Diencephalon (tissue), 1 donor: Measurements from ENCODE around the gene MARCHF7. TPM values are rescaled to one million over a fixed set of nuclear protein-coding genes. Genes with fewer than 3 reads are reported as not detected.

Experiments used
- total RNA-seq: library from RNA; depleted of rRNA; stranded (reverse); fragments of >200 nt; gene quantifications from one replicate; pipeline ENCODE4 v1.2.3, GENCODE V29; 2014

Gene MARCHF7, protein sequence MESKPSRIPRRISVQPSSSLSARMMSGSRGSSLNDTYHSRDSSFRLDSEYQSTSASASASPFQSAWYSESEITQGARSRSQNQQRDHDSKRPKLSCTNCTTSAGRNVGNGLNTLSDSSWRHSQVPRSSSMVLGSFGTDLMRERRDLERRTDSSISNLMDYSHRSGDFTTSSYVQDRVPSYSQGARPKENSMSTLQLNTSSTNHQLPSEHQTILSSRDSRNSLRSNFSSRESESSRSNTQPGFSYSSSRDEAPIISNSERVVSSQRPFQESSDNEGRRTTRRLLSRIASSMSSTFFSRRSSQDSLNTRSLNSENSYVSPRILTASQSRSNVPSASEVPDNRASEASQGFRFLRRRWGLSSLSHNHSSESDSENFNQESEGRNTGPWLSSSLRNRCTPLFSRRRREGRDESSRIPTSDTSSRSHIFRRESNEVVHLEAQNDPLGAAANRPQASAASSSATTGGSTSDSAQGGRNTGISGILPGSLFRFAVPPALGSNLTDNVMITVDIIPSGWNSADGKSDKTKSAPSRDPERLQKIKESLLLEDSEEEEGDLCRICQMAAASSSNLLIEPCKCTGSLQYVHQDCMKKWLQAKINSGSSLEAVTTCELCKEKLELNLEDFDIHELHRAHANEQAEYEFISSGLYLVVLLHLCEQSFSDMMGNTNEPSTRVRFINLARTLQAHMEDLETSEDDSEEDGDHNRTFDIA
- 134 TPM for total RNA-seq

DNA sequence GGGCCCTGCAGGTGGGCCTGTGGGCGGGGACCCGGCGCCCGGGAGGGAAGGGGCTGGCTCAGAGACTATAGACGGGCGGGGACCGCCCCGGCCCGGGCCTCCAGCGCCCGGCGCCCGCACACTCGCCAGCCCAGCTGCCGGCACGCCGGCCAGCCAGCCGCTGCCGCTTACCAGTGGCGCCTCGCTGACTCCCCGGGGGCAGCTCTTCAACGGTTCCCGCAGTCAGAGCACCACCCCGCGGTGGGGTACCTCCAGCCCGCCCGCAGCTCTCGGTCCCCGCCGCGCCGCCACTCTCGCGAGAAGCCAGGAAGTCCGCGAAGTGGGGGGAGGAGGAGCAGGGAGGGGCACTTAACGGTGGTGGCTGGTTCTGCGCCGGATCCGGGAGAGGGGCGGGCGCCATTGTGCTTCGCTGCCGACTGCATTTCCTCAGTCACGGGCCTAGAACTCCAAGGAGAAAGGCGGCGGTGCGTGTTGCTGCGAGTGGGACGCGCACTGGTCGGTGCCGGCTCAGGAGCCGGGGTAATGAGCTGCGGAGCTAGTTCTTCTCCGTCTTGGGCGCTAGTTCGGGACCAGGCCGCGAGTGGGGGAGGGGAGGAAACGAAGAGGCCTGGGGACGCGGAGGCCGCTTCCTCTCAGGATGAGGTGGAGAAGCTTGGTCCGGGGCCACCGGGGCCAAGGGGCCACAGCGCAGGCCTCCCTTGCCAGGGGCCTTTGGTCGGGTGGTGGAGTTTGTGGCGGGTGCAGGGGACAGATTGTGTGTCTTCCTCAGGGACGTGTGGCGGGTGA, at the start of gene MARCHF7:
Gene MARCHF7 (plus strand): TSS at position 364 of the 786 bp plus-strand sequence. CDS start 16,517 bp downstream, outside the sequence.

Other genes with a start within 250 kb of the MARCHF7 start
- 166 TPM for gene BAZ2B, start 96.0 kb upstream of the MARCHF7 start, total RNA-seq
- gene CD302, start 85.7 kb downstream of the MARCHF7 start, total RNA-seq: 6.7 TPM
- gene LY75, start 192.2 kb downstream of the MARCHF7 start, total RNA-seq: 4.6 TPM